KG1 (cell line): Measurements from ENCODE around the gene FBXO8.
A peak's percentile ranks its signal among the peaks of the same experiment; 100 is the strongest.
"Not testable (repeated sequence)": the region's sequence is repeated elsewhere in the genome, so short reads cannot be mapped to it uniquely, and the experiment has no call there.

Experiments
- DNase-seq: peaks from one replicate; lab custom pipeline; 2025; lab: John Stamatoyannopoulos, UW

FBXO8 gene

DNA sequence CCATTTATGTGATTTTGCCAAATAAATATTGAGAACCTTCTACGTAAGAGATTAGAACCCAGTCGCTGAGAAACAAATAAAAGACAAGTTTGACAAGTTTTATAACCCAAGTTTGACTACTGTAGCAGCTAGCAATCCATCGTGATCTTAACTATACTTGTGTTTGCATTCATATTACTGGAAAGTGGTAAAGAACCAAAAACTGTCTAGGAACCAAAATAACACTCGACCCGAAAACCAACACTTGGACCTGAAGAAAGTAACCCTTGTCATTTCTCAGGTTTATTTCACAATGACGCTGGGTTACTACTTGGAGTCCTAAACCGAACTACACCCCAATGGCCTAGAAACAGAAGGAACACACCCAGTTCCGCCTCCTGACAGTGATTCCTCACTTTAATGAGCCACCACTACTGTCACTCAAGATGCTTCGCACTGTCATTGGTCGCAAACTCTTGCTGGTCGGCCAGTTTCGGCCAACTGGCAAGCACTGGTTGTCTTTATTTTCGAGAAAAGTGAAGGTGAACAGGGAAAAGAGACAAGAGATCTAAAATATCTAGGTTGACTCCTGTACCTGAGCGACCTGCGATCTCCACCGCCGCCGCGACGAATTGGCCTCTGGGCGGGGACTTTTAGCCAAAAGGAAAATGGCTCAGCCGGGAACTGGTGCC is 496 bp downstream of the FBXO8 start:
- peak; percentile 35 for DNase-seq

DNA sequence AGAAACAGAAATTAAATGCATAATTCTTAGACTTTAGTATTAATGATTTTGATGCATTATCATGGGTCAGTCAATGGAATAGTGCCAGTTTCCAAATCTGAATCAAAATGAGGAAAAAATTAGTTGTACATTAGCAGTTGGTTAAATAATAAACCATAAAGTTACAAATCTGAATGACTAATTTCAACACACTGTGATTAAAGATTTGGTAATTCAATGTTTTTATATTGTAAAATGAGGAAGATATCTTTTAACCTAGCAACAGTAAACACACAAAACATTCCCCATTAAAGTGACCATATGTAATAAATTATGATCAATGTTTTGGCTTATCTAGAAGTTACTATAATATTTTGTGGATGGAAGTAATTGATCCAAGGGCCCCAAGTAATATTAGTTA is 1.6 kb downstream of the FBXO8 start:
- DNase-seq, result no peak

DNA sequence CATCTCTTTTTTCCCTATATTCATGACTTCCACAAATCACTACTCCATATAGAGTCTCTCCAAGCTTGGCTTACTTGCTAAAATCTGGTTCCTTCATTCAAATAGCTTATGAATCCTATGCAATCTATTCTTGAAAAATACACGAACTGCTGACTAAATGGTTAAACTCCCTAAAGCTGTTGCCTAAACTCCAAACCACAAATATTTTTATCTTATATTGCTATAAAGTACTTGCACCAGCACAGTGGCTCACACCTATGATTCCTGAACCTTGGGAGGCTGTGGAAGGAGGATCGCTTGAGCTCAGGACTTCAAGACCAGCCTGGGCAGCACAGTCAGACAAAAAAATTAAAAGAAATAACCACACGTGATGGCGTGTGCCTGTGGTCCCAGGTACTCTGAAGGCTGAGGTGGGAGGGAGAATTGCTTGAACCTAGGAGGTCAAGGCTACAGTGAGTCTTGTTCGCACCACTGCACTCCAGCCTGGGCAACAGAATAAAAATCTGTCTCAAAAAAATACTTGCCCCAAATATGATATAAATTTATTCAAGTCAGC is 2.2 kb downstream of the FBXO8 start:
- no peak for DNase-seq

DNA sequence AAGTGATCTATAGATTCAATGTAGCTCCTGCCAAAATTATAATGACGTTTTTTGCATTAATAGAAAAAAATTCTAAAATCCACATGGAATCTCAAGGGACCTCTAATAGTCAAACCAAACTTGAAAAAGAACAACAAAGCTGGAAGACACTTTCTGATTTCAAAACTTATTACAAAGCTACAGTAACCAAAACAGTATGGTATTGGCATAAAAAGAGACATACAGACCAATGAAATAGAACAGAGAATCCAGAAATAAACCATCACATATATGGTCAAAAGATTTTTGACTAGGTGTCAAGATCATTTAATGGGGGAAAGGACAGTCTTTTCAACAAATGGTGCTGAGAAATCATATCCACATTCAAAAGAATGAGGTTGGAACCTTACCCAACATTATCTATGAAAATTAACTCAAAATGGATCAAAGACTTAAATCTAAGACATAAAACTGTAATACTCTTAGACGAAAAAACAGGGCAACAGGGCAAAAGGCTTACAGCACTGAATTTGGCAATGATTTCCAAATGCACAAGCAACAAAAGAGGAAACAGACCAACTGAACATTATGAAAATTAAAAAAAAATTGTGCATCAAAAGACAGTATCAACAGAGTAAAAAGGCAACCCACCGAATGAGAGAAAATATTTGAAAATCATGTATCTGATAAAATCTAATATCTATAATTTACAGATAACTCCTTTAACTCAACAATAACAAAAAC is 3.9 kb downstream of the FBXO8 start:
- DNase-seq, result no peak

DNA sequence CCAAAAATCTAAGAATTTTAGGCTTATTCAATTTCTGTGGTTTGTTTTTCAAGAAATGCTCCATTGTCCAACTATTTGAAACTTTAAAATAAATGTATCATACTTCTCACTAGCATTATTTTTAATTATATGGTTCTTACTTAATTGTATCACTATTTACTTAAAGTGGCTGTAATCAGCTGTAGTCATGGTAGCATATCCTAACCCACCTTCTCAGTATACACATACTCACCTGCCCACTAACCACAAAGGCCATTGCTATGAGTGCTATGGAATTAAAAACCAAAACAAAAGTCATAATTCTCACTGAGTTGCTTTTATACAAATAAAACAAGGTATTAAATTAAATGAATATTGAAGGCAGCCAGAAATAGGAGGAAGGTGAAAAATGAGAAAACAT is 5.0 kb downstream of the FBXO8 start:
- DNase-seq, result no peak

DNA sequence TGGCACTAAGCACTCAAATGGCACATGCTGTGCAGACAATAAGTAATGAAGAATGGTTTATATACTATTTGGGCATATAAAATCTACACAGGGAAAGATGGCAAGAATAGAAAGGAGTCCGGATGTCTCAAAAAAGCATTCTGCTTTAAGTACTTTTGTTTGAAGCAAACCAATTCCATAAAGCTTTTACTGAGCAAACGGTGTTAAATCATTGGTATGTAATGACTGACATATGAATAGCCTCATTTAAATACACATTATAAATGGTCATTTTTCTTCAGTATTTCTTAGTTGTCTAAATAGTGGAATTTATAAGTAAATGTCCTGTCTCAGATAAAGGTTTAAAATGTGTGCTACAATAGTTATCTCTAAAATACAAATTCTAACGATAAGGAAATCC is 6.0 kb downstream of the FBXO8 start:
- no peak for DNase-seq

DNA sequence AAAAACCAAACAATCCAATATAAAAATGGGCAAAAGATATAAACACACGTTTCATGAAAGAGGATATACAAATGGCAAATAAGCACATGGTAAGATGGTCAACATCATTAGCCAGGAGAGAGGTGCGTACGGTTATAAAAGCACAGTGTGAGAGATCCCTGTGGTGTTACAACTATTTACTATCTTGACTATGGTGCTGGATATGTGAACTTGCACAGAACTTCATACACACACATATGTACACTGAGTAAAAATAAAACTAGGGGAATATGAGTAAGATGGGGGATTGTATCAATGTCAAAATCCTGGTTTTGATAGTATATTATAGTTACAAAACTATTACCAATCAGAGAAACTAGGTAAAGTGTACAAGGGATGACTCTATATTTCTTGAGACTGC is 8.4 kb downstream of the FBXO8 start:
- no peak for DNase-seq

DNA sequence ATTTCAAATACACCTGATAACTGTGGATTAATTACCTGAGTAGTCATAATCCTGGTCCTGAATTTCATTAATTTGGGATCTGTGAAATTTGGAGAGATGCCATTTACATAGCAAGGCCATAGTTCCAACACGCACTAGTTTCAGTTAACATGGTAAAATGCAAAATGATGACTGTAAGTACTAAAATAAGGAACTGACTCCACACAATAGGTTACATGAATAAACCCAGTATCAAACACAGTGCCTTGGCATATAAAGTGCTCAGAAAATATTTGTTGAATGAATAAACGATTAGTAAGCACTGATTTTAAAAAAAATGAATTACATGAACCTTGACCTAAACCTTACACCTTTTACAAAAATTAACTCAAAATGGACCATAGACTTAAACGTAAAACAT is 9.0 kb downstream of the FBXO8 start:
- DNase-seq, result no peak

DNA sequence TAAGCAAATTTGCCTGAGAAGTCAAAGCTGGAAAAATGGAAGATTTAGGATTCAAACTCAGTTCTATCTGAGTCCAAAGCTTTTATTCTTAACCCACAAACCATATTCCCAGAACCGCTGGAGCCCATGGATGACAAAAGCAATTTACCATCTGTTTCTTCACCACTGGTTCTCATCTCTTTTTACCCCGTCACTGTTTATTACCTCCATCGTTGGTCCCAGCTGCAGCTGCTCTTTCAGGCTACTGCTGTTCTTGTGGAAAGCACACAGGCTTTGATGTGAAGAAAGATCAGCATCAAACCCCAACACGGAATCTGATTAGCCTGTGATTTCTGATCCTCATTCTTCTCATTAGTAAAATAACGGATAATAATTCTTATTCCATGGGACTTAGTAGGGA is 9.5 kb downstream of the FBXO8 start:
- no peak for DNase-seq

DNA sequence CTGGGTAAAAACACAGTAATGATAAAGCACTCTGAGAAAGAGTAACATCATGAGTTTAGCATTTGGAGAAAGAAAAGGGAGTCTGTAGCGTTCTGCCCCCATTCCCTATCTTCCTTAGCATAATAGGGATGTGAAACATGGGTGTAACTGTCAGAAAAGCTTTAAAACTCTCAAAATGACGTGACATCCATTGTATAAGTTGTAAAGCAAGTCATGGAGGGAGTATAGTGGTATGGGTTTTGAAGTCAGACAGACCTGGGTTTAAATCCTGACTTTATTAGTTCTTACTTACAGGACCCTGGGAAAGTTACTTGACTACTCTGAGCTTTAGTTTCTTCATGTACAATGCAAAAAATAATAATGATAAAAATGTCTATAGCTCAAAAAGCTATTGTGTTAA is 17.1 kb downstream of the FBXO8 start:
- DNase-seq, result no peak

DNA sequence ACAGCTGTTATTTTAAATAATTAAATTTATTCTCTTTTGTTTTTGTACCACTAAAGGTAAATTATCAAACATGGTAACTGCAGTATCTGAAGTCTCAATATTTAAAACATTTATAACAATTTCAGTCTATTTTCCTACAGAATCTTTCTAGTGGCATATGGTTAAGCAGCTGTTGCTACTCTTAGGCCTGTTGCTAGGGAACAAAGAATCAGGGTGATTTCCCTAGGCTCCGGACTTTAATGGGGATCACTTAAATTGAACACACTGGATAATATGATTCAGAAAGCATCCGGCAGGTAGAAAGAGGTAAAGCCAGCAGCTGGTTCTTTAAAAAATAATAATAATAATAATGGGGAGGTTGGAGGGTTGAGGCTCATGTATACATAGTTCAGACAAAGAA is 17.6 kb downstream of the FBXO8 start:
- DNase-seq, result no peak

DNA sequence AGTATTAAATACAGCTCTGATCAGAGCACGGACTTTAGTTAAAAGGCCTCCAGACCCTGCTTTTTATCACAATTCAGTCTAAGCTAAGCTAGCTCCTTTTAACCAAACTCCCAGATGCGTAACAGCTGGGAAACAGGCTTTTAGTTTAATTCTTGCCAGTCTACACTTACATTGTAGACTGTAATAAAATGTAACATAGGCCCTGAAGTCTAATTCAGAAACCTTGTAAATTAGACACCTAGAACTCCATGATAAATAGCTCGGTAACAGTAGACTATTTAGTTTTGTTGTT is 20.1 kb downstream of the FBXO8 start:
- DNase-seq, result no peak

DNA sequence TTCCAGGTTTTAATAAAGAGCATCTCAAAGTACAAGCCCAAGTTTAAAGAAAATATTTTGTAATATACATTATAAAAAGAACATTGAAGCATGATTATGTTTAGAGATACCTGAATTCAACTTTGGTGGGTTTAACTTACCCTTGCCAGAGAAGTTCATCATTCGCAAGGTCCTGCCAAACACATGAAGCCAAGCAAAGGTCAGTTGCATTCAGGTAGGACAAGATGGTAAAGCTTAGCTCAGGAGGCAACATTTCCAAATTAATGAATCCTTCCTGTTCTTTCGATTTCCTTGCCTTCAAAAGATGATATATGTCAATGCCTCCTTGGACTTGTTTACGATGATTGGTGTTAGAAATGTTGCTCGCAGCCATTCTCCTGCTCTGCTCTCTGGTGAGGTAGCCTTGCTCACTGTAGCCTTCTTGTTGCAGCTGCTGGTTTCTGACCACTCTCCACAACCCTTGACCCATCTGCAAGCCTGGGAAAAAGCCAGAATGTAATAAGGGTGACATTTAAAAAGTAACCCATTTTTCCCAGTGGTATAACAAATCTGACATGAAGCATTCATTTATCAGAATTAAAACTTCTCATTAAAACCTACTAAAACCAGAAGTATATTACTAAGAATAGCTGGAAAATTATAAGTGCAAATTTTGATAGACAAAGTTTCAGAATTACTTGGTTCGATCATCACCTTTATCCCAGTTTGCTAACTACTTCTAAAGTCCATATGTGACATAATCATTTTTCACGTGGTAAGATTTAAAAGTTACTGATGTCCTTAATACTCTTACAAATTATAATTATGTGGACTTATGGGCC is 20.6 kb downstream of the FBXO8 start:
- no peak for DNase-seq

DNA sequence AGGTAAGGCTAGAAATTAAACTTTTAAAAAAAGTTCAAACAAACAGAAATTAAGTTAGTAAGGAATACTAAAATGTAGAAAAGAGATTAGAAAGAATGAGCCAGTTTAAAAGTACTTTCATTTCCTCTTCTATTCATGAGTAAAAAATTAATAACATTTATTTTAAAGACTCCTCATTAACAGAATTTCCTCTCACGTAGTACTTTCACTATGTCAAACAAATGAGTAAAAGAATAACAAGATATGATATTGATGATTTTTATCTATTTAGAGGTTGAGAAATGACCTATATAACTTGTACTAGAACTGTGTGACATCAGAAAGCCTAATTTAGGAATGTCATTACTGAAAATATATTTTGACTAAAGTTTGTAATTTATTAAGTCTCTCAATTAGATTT is 22.0 kb downstream of the FBXO8 start:
- DNase-seq, result not testable (repeated sequence)

DNA sequence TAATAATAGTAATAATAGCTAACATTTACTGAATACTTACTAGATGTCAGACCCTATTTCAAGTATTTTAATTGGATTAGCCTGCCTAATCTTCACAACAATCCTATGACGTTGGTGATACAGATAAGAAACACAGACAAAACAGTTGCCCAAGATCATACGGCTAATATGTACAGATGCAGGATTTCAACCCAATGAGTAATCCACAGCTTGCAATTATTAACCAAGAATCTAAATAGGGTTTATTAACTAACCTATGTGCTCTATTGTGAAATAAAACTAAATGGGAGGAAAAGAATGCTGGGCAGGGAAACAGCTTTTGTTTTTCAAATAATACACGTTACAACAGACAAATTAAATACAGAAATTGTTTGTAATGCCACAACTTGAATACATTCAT is 23.4 kb downstream of the FBXO8 start:
- no peak for DNase-seq

DNA sequence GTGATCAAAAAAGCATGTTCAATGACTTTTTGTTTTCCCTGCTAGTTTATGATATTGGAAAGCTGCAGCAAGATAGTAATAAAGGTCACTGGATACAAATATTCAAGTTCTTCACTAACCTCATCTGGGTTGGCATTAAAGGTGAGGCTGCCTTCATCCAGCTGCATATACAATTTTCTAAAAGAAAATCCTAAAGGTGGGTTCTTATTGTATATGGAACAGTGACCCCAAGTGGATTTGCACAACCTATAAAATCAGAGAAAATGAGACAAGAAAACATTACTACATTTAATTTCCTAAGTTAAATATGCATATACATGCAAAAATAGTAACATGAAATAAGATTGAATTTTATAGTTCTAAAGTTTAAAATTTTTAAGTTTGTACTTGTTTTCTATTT is 23.9 kb downstream of the FBXO8 start:
- DNase-seq, result no peak

DNA sequence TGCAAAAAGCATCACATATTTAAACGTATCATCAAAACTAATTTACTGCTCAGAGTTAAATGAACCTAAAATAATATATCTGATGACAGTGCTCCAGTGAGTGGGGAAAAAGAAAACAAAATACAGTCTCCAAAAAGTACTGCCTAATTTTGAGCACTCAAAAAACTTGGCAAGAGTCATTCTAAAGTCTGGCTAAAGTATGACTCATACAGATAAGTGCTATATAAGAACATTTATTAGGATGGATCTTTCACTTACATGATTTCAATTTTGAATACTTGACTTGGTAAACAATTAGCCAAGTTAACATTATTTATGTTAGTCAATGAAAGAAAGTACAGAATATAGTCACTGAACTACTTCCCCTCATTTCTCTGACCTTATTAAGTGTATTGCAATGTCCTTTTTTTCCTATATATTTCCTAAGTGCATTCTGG is 27.2 kb downstream of the FBXO8 start:
- DNase-seq, result no peak

DNA sequence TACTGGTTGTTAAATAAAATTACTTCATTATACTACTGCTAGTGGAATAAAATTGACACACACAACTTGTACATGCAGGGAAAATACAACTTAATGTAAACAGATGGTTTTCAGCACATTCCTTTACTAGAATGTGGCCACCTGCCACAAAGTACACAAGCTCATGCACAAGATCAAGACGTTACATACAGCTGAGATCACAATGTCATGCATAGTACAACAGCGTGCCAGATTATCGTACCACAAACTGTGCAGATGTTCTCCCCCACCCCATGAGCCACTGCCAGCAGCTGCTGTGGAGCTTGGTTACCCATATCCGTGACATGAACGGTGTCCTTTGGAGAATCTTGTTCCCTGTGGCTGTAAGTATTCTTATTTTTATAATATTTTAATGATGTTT is 27.7 kb downstream of the FBXO8 start:
- DNase-seq, result no peak

DNA sequence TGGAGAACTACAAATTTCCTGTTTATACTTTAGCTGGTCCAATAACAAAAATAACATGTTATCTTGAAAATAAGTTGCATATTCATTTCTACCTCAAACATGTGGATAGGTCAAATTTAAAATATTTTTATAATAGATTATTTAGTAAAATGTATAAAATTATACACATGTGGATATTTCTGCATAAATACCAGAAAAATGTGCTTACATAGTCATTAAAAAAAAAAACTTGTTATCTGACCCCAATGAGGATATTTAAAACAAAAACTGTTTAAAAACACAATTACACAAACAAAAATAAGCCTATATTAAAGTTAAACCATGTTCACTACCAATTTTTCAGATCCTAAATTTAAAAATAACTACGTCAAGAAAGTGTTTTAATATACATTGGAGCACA is 28.1 kb downstream of the FBXO8 start:
- no peak for DNase-seq

DNA sequence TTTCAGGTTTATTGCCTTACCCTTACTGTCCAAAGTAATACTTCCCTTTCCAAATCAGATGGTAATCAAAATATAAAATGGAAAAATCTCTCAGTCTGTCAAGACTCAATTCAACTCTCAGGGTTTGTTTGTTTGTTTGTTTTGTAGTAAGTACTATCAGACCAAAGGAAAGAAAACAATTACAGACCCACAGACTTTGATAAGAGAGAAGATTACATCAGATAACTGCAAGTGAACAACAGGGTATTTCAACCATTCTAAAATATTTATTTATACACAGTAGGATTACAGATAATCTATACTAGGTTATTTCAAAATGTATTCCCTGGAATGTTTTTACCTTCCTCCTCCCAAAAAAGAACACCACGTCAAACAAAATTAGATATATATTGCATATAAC is 28.9 kb downstream of the FBXO8 start:
- no peak for DNase-seq

DNA sequence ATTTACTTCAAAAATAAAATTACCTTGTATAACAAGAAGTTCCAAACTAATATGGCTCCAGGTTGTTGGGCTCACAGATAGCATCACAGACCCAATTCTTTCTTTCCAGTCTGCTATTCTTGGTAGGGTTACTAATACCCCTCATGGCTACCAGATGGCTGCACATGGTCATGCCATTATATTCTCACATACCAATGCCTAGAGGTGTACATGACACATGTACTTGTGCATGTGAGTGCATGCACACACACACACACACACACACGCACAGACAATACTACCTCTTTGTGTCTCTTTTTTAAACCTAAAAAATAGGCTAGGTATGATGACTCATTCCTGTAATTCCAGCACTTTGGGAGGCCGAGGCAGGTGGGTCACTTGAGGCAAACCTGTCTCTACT is 31.1 kb downstream of the FBXO8 start:
- no peak for DNase-seq

DNA sequence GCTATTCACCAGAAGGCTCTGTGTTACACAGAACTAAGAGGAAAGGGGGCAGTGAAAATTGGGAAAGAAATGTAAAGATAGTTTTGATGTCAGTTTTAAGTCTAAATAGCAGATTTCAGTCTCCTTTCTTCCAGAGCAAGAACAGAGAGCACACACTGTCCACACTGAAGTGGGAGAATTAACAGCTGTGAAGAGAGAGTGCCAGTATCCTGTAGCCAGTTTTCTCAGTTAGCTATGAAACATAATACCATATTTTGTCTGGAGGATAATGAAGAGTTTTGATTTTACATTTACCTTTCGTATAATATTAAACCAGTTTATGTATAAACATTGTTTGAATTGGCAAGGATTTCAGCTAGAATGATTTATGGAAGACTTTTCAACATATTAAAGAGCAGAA is 35.1 kb downstream of the FBXO8 start:
- no peak for DNase-seq

DNA sequence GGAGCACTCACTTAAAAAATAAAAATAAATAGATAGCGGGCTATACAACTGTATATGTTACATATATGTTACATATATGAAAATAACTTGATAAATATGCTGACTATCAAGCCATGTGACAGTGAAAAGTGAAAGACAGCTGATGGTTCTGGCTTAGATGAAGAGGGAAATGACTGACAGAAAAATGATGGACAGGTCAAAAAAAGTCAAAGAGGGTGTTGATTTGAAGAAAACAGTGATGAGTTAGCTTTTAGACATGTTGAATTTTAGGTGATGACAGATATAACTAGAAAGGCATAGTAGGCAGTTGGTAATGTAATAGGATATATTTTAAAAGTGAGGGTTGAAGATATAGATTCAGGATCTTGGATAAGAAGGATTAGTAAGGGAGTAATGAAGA is 37.8 kb downstream of the FBXO8 start:
- no peak for DNase-seq
